SK-N-SH treated with all-trans-retinoic acid at 6 μM for 48 hours (cell line): ENCODE measurements around the gene KCND2.

Experiments used
- ATAC-seq: fragments of 200-7000 bp; cut with Tn5 transposase; 3 replicates; pipeline ENCODE4 v1.9.1; 2020; ENCODE audit warnings: mild to moderate bottlenecking, moderate library complexity
- ARNTL ChIP-seq: fragments of 450-650 bp; formaldehyde crosslinking; IDR thresholded peaks from 2 replicates; pipeline ENCODE4 v1.5.0; 2020; ENCODE audit warnings: low read depth, mild to moderate bottlenecking, moderate library complexity, borderline replicate concordance
- BACH2 ChIP-seq: fragments of 250-450 bp; sonication (Bioruptor Pico); IDR thresholded peaks from 2 replicates; pipeline ENCODE4 v1.9.0; 2021; ENCODE audit warnings: mild to moderate bottlenecking, borderline replicate concordance
- CREB5 ChIP-seq: fragments of 250-450 bp; sonication (Bioruptor Pico); IDR thresholded peaks from 2 replicates; pipeline ENCODE4 v1.5.1; 2020; ENCODE audit warnings: low read depth, mild to moderate bottlenecking, moderate library complexity
- CSDC2 ChIP-seq: fragments of 250-450 bp; sonication (Bioruptor Pico); IDR thresholded peaks from 2 replicates; pipeline ENCODE4 v1.5.0; 2020; ENCODE audit warnings: mild to moderate bottlenecking, moderate library complexity
- ISL1 ChIP-seq: fragments of 250-450 bp; sonication (Bioruptor Pico); IDR thresholded peaks from 2 replicates; pipeline ENCODE4 v2.1.2; 2022; ENCODE audit warnings: mild to moderate bottlenecking, moderate library complexity
- OSR1 ChIP-seq: fragments of 250-450 bp; sonication (Bioruptor Pico); IDR thresholded peaks from 2 replicates; pipeline ENCODE4 v1.8.0; 2022; ENCODE audit warnings: moderate library complexity, mild to moderate bottlenecking, inconsistent platforms
- PATZ1 ChIP-seq: fragments of 250-450 bp; sonication (Bioruptor Pico); IDR thresholded peaks from 2 replicates; pipeline ENCODE4 v1.8.0; 2020; ENCODE audit warnings: mild to moderate bottlenecking, moderate library complexity, borderline replicate concordance
- PPARA ChIP-seq: fragments of 250-450 bp; sonication (Bioruptor Pico); IDR thresholded peaks from 2 replicates; pipeline ENCODE4 v1.5.0; 2020; ENCODE audit warnings: mild to moderate bottlenecking, borderline replicate concordance
- RARB ChIP-seq: fragments of 250-450 bp; sonication (Bioruptor Pico); IDR thresholded peaks from 2 replicates; pipeline ENCODE4 v1.8.0; 2021; ENCODE audit warnings: mild to moderate bottlenecking, moderate library complexity
- SNAI2 ChIP-seq: fragments of 250-450 bp; sonication (Bioruptor Pico); IDR thresholded peaks from 2 replicates; pipeline ENCODE4 v1.5.0; 2020; ENCODE audit warnings: mild to moderate bottlenecking, moderate library complexity
- ZC3H10 ChIP-seq: fragments of 250-450 bp; sonication (Bioruptor Pico); IDR thresholded peaks from 2 replicates; pipeline ENCODE4 v1.5.1; 2021; ENCODE audit warnings: mild to moderate bottlenecking, moderate library complexity
- ZFP3 ChIP-seq: fragments of 250-450 bp; sonication (Bioruptor Pico); IDR thresholded peaks from 2 replicates; pipeline ENCODE4 v1.5.0; 2020; ENCODE audit warnings: mild to moderate bottlenecking, moderate library complexity
- ZFP30 ChIP-seq: fragments of 450-650 bp; formaldehyde crosslinking; IDR thresholded peaks from 2 replicates; pipeline ENCODE4 v1.5.0; 2022; ENCODE audit warnings: mild to moderate bottlenecking, moderate library complexity
- ZNF565 ChIP-seq: fragments of 450-650 bp; formaldehyde crosslinking; conservative IDR thresholded peaks from 2 replicates; pipeline ENCODE4 v1.5.0; 2020; ENCODE audit warnings: low read depth, mild to moderate bottlenecking, moderate library complexity
- ZNF70 ChIP-seq: fragments of 450-650 bp; formaldehyde crosslinking; IDR thresholded peaks from 2 replicates; pipeline ENCODE4 v1.5.0; 2020; ENCODE audit warnings: mild to moderate bottlenecking, moderate library complexity
- ZNF8 ChIP-seq: fragments of 450-650 bp; formaldehyde crosslinking; IDR thresholded peaks from 2 replicates; pipeline ENCODE4 v1.5.0; 2020; ENCODE audit warnings: mild to moderate bottlenecking, moderate library complexity
- TF ChIP-seq, protein P1 (sequence below): fragments of 250-450 bp; sonication (Bioruptor Pico); IDR thresholded peaks from 2 replicates; pipeline ENCODE4 v1.8.0; 2021; ENCODE audit warnings: low read depth, mild to moderate bottlenecking, moderate library complexity, borderline replicate concordance
- TF ChIP-seq, protein P2 (sequence below): fragments of 250-450 bp; sonication (Bioruptor Pico); IDR thresholded peaks from 2 replicates; pipeline ENCODE4 v1.5.1; 2021; ENCODE audit warnings: mild to moderate bottlenecking, moderate library complexity
- TF ChIP-seq, protein P3 (sequence below): fragments of 250-450 bp; sonication (Bioruptor Pico); IDR thresholded peaks from 2 replicates; pipeline ENCODE4 v1.5.0; 2020; ENCODE audit warnings: mild to moderate bottlenecking, moderate library complexity

The KCND2 gene

GRCh38 chr7:120677535-120677934, 404.6 kb downstream of the KCND2 start (continued):
- TF ChIP-seq, protein P1, sequence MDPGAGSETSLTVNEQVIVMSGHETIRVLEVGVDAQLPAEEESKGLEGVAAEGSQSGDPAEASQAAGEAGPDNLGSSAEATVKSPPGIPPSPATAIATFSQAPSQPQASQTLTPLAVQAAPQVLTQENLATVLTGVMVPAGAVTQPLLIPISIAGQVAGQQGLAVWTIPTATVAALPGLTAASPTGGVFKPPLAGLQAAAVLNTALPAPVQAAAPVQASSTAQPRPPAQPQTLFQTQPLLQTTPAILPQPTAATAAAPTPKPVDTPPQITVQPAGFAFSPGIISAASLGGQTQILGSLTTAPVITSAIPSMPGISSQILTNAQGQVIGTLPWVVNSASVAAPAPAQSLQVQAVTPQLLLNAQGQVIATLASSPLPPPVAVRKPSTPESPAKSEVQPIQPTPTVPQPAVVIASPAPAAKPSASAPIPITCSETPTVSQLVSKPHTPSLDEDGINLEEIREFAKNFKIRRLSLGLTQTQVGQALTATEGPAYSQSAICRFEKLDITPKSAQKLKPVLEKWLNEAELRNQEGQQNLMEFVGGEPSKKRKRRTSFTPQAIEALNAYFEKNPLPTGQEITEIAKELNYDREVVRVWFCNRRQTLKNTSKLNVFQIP (CRISPR knock-in tag) = no peak
- no peak for TF ChIP-seq ZC3H10 (CRISPR knock-in tag)

DNA sequence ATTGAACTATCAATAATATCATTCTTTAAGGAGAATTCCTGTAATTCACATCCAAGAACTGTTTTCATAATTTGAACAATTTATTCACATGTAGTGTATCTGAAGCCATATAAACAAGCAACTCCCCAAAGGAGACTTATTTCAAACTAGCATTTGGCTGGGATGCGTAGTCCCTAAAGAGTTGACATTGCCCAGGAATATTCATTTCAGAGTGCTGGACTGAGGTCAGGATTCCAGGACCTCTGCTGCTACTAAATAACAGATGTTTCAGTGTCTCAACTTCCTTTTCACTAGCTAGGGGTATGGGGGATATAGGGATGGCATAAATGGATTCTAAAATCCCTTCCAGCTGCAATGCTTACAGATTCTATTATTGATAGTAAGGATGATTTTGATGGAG, 408.0 kb downstream of the KCND2 start:
- TF ChIP-seq ZNF8 (CRISPR knock-in tag) (no peak), ZNF70 (no peak), BACH2 (no peak), PPARA (CRISPR knock-in tag) (no peak), ZFP3 (no peak), OSR1 (CRISPR knock-in tag) (no peak), RARB (CRISPR knock-in tag) (no peak), ARNTL (no peak), PATZ1 (CRISPR knock-in tag) (no peak), SNAI2 (CRISPR knock-in tag) (no peak), CREB5 (no peak), ZFP30 (CRISPR knock-in tag) (no peak)
- TF ChIP-seq, protein P2, sequence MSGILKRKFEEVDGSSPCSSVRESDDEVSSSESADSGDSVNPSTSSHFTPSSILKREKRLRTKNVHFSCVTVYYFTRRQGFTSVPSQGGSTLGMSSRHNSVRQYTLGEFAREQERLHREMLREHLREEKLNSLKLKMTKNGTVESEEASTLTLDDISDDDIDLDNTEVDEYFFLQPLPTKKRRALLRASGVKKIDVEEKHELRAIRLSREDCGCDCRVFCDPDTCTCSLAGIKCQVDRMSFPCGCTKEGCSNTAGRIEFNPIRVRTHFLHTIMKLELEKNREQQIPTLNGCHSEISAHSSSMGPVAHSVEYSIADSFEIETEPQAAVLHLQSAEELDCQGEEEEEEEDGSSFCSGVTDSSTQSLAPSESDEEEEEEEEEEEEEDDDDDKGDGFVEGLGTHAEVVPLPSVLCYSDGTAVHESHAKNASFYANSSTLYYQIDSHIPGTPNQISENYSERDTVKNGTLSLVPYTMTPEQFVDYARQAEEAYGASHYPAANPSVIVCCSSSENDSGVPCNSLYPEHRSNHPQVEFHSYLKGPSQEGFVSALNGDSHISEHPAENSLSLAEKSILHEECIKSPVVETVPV (CRISPR knock-in tag) = no peak
- TF ChIP-seq, protein P3, sequence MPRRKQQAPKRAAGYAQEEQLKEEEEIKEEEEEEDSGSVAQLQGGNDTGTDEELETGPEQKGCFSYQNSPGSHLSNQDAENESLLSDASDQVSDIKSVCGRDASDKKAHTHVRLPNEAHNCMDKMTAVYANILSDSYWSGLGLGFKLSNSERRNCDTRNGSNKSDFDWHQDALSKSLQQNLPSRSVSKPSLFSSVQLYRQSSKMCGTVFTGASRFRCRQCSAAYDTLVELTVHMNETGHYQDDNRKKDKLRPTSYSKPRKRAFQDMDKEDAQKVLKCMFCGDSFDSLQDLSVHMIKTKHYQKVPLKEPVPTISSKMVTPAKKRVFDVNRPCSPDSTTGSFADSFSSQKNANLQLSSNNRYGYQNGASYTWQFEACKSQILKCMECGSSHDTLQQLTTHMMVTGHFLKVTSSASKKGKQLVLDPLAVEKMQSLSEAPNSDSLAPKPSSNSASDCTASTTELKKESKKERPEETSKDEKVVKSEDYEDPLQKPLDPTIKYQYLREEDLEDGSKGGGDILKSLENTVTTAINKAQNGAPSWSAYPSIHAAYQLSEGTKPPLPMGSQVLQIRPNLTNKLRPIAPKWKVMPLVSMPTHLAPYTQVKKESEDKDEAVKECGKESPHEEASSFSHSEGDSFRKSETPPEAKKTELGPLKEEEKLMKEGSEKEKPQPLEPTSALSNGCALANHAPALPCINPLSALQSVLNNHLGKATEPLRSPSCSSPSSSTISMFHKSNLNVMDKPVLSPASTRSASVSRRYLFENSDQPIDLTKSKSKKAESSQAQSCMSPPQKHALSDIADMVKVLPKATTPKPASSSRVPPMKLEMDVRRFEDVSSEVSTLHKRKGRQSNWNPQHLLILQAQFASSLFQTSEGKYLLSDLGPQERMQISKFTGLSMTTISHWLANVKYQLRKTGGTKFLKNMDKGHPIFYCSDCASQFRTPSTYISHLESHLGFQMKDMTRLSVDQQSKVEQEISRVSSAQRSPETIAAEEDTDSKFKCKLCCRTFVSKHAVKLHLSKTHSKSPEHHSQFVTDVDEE = no peak
- TF ChIP-seq, all 23 proteins: peak for 0
- no peak for ATAC-seq

DNA sequence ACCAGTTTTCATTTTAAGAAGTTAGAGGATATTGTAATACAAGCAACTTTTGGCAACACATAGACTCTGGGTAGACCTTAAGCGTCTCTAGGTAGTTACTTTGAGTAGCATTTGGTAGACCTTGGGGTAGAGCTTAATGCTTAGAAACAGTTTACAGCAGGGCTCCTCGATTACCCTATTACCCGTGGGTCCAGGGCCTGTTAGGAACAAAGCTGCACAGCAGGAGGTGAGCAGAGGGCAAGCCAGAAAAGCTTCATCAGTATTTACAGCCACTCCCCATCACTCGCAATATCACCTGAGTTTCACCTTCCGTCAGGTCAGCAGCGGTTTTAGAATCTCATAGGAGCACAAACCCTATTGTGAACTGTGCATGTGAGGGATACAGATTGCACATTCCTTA, 411.5 kb downstream of the KCND2 start:
- ATAC-seq = no peak

More for the DNA sequence above, 411.5 kb downstream of the KCND2 start:
- TF ChIP-seq, protein P2 (CRISPR knock-in tag) = no peak
- no peak for TF ChIP-seq ZNF565 (CRISPR knock-in tag)
- TF ChIP-seq CSDC2 (CRISPR knock-in tag) = no peak
- no peak for TF ChIP-seq SNAI2 (CRISPR knock-in tag)
- no peak for TF ChIP-seq PPARA (CRISPR knock-in tag)
- TF ChIP-seq ZNF8 (CRISPR knock-in tag) = no peak
- no peak for TF ChIP-seq ZFP3
- TF ChIP-seq, protein P3 = no peak
- TF ChIP-seq BACH2 = no peak
- no peak for TF ChIP-seq ISL1
- TF ChIP-seq, protein P1 (CRISPR knock-in tag) = no peak
- TF ChIP-seq ZC3H10 (CRISPR knock-in tag) = no peak
